NCI-H2029 treated with DMSO at 0.1 percent for 48 hours (cell line): ENCODE measurements around the gene SLC35G2.
"Not testable (repeated sequence)": the region's sequence is repeated elsewhere in the genome, so short reads cannot be mapped to it uniquely, and the experiment has no call there.

Source experiments
- DNase-seq: peaks from one replicate; lab custom pipeline; 2025; lab: John Stamatoyannopoulos, UW

The SLC35G2 gene

GRCh38 chr3:136885357-136886213 lies 66.7 kb downstream of the SLC35G2 start:
- DNase-seq, result no peak

- DNase-seq, result no peak
These were observed 71.0 kb downstream of the SLC35G2 start for GRCh38 chr3:136889947-136890346.

DNA sequence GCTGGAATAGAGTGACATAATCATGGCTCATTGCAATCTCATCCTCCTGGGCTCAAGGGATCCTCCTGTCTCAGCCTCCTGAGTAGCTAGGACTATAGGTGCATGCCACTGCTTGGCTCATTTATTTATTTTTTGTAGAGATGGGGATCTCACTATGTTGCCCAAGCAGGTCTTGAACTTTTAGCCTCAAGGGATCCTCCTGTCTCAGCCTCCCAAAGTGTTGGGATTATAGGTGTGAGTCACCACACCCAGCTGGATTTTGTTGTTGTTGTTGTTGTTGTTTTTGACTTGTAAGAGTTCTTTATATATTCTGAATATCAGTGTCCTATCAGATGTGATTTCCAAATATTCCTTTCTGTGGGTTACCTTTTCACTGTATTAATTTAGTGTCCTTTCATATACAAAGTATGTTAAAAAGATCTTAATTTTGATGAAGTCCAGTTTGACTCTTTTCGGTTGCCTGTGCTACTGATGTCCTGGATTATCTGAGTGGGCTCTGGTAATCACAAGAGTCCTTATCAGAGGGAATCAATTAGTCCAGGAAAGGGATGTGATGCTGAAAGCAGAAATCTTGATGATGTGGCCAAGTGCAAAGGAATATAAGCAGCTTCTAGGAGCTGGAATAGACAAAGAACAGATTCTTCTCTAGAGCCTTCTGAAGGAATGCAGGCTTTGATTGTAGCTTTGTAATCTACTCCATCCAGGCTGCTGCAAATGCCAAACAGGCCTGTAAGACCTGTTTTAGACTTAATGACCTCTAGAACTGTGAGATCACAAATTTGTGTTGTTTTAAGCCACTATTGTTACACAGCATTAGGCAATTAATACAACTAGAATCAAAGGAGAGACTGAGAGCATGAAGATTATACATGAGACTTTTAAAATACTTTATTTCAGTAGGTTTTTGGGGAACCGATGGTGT lies 73.3 kb downstream of the SLC35G2 start:
- no peak for DNase-seq

GRCh38 chr3:136893848-136894443 lies 75.0 kb downstream of the SLC35G2 start:
- DNase-seq, result no peak

- DNase-seq, result not testable (repeated sequence)
These were observed 78.2 kb downstream of the SLC35G2 start for GRCh38 chr3:136897171-136897570.

DNA sequence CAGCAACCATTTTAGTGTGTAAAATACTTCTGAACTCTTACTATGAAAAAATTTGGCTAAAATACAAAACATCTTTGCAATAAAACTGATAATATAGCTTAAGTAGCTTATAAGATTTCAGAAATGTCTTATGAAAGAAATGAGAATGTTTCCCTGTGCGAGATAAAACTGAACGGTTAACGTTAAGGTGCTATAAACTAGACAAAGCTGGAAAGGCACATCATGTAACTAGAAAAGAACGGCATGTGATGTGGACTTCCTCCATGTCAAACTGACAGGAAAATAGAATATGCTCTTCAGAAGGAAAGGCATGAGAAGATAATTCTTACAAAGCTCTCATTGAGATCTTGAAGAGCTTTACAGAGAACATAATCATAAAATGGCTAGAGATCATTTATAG lies 79.6 kb downstream of the SLC35G2 start:
- no peak for DNase-seq

GRCh38 chr3:136898954-136899353 lies 80.0 kb downstream of the SLC35G2 start:
- no peak for DNase-seq

GRCh38 chr3:136899622-136900158 lies 80.8 kb downstream of the SLC35G2 start:
- no peak for DNase-seq

- DNase-seq, result not testable (repeated sequence)
These were observed 81.8 kb downstream of the SLC35G2 start for GRCh38 chr3:136900694-136901093.

GRCh38 chr3:136901391-136901790 lies 82.5 kb downstream of the SLC35G2 start:
- no peak for DNase-seq

DNA sequence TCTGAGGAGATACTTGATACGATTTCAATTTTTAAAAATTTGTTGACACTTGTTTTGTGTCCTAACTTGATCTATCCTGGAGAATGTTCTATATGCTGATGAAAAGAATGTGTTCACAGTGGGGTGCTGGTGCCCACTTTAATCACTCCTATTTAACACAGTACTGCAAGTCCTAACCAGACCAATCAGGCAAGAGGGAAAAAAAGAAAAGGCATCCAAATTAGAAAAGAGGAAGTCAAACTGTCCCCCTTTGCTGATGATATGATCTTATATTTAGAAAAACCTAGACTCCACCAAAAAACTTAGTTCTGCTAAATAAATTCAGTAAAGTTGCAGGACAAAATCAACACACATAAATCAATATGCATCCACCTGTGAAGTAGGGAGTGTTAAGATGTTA lies 83.6 kb downstream of the SLC35G2 start:
- not testable (repeated sequence) for DNase-seq

GRCh38 chr3:136903899-136904298 lies 85.0 kb downstream of the SLC35G2 start:
- DNase-seq, result no peak

DNA sequence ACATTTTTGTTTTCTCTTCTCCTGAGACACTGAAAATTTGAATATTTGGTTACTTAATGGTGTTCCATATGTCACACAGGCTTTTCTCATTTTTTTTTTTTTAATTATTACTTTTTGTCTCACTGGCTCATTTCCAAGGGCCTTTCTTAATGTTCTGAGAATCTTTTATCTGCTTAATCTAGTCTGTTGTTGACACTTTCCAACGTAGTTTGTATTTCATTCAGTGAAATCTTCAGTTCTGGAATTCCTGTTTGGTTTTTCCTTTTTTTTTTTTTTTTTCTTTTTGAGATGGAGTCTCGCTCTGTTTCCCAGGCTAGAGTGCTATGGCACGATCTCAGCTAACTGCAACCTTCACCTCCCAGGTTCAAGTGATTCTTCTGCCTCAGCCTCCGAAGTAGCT lies 85.8 kb downstream of the SLC35G2 start:
- no peak for DNase-seq
